Smooth muscle cell (in vitro differentiated cells): ENCODE data around the gene FRMD8. TPM values are rescaled to one million over a fixed set of nuclear protein-coding genes. Genes with fewer than 3 reads are reported as not detected.

Source experiments
- DNase-seq: peaks from one replicate; lab custom pipeline; 2025; ENCODE audit not compliant: unreplicated experiment; lab: John Stamatoyannopoulos, UW
- H2AFZ ChIP-seq: fragments of 200-600 bp; sonication (generic); 2 replicates; pipeline ENCODE4 v1.6.0; 2016; ENCODE audit warnings: antibody characterized with exemption, low read depth, mild to moderate bottlenecking
- H3F3A ChIP-seq: fragments of 200-600 bp; sonication (generic); 2 replicates; pipeline ENCODE4 v1.6.0; 2017; ENCODE audit warnings: antibody characterized with exemption, low read depth
- H3K27ac ChIP-seq: fragments of 200-600 bp; sonication (generic); 2 replicates; pipeline ENCODE4 v1.5.1; 2016; ENCODE audit warnings: low read depth, mild to moderate bottlenecking
- H3K27me3 ChIP-seq: fragments of 200-600 bp; sonication (generic); 2 replicates; pipeline ENCODE4 v1.6.1; 2016; ENCODE audit warnings: low read depth, mild to moderate bottlenecking
- H3K36me3 ChIP-seq: fragments of 200-600 bp; sonication (generic); 2 replicates; pipeline ENCODE4 v1.5.1; 2016; ENCODE audit warnings: low read depth
- H3K4me1 ChIP-seq: fragments of 200-600 bp; sonication (generic); 2 replicates; pipeline ENCODE4 v1.5.1; 2016; ENCODE audit warnings: low read depth
- H3K4me2 ChIP-seq: fragments of 200-600 bp; sonication (generic); 2 replicates; pipeline ENCODE4 v1.6.0; 2016; ENCODE audit warnings: mild to moderate bottlenecking
- H3K4me3 ChIP-seq: fragments of 200-600 bp; sonication (generic); 2 replicates; pipeline ENCODE4 v1.5.1; 2016; ENCODE audit warnings: mild to moderate bottlenecking
- H3K79me2 ChIP-seq: fragments of 200-600 bp; sonication (generic); 2 replicates; pipeline ENCODE4 v1.6.0; 2016; ENCODE audit warnings: low read depth, mild to moderate bottlenecking
- H3K9ac ChIP-seq: fragments of 200-600 bp; sonication (generic); 2 replicates; pipeline ENCODE4 v1.6.0; 2016; ENCODE audit warnings: low read depth
- H3K9me3 ChIP-seq: fragments of 200-600 bp; sonication (generic); replicated peaks from 2 replicates; pipeline ENCODE4 v1.5.1; 2016; ENCODE audit warnings: low read depth
- H4K20me1 ChIP-seq: fragments of 200-600 bp; sonication (generic); 2 replicates; pipeline ENCODE4 v1.6.0; 2016; ENCODE audit warnings: low read depth
- CTCF ChIP-seq: fragments of 200-600 bp; sonication (generic); IDR thresholded peaks from 2 replicates; pipeline ENCODE4 v1.5.1; 2017; ENCODE audit warnings: borderline replicate concordance, mild to moderate bottlenecking, antibody characterized with exemption; ENCODE audit not compliant: insufficient read depth, poor library complexity, severe bottlenecking
- WGBS: methylation state at CpG from one replicate; pipeline ENCODE4 v1.1.7; 2016; ENCODE audit warnings: low lambda C conversion rate; 5-methylcytosine and 5-hydroxymethylcytosine counted together
- polyA plus RNA-seq: library from polyadenylated mRNA; unstranded; fragments of >200 nt; fragmentation: Nextera tagmentation; extraction: Ambion mirVana; gene quantifications from 2 replicates; pipeline ENCODE4 v1.2.1, GENCODE V29; 2016
- total RNA-seq: library from RNA; depleted of rRNA; stranded (reverse); fragments of >200 nt; gene quantifications from 2 replicates; pipeline ENCODE4 v1.2.3, GENCODE V29; 2014

The FRMD8 gene
- total and polyA plus RNA-seq, 2 experiments from 2014 or later: 16.7 to 37.8 TPM

GRCh38 chr11:65452806-65453490, 66.5 kb downstream of the FRMD8 start:
- no peaks in the 10 kb centered on the region for H3K36me3 ChIP-seq
- H3F3A ChIP-seq: peaks cover 10% of the 10 kb centered on the region
- peaks cover 5% of the 10 kb centered on the region for H3K4me1 ChIP-seq
- H3K4me3 ChIP-seq: no peak overlapping the region
- DNase-seq: no peak
- 77% methylated on average over 8 of the region's 8 CpGs for WGBS
- peaks cover 24% of the 10 kb centered on the region for H3K79me2 ChIP-seq
- no peak overlapping the region for H2AFZ ChIP-seq
- no peak overlapping the region for H3K4me2 ChIP-seq
- no peak overlapping the region for H3K9ac ChIP-seq
- TF ChIP-seq CTCF: no peak
- peak overlapping the region; percentile 19 for H3K27ac ChIP-seq
- H4K20me1 ChIP-seq: no peaks in the 10 kb centered on the region
- no peaks in the 10 kb centered on the region for H3K27me3 ChIP-seq
- no peaks in the 10 kb centered on the region for H3K9me3 ChIP-seq

DNA sequence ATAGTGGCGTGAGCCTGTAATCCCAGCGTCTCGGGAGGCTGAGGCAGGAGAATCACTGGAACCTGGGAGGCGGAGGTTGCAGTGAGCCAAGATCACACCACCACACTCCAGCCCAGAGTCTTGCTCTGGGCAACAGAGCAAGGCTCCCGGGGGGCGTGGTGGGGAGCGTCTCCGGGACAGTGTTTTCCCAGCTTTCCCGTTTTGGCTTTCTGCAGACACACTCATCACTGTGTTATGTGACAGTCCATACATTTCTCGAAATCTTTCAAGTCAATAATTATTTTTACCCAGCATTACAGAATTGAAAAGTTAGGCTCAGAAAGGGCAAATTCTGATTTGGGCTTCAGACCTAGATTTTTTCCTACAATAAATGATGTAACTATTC, 67.9 kb downstream of the FRMD8 start:
- no peaks in the 10 kb centered on the region for H3K27me3 ChIP-seq
- peak overlapping the region; percentile 84 for H3K4me2 ChIP-seq
- WGBS: 53% methylated on average over 10 of the region's 10 CpGs
- peak overlapping the region; percentile 74 for H3K27ac ChIP-seq
- H3K4me3 ChIP-seq: peak overlapping the region; percentile 53
- H3K79me2 ChIP-seq: peaks cover 32% of the 10 kb centered on the region
- peak overlapping the region; percentile 46 for H3K9ac ChIP-seq
- H2AFZ ChIP-seq: no peak overlapping the region
- no peaks in the 10 kb centered on the region for H3K36me3 ChIP-seq
- no peak for DNase-seq
- peaks cover 8% of the 10 kb centered on the region for H3F3A ChIP-seq
- peaks cover 5% of the 10 kb centered on the region for H3K4me1 ChIP-seq
- no peaks in the 10 kb centered on the region for H3K9me3 ChIP-seq
- H4K20me1 ChIP-seq: no peaks in the 10 kb centered on the region
- no peak for TF ChIP-seq CTCF

GRCh38 chr11:65454696-65455456, 68.4 kb downstream of the FRMD8 start:
- DNase-seq: peak; percentile 65
- WGBS: 14% methylated on average over 46 of the region's 47 CpGs

More at GRCh38 chr11:65454696-65455456, 68.4 kb downstream of the FRMD8 start:
- H3K4me1 ChIP-seq: peaks cover 5% of the 10 kb centered on the region
- peak overlapping the region; percentile 74 for H3K27ac ChIP-seq
- H3K9me3 ChIP-seq: no peaks in the 10 kb centered on the region
- H3K9ac ChIP-seq: peak overlapping the region; percentile 67
- peaks cover 32% of the 10 kb centered on the region for H3K79me2 ChIP-seq
- peak overlapping the region; percentile 53 for H3K4me3 ChIP-seq
- peaks cover 8% of the 10 kb centered on the region for H3F3A ChIP-seq
- no peaks in the 10 kb centered on the region for H4K20me1 ChIP-seq
- H3K36me3 ChIP-seq: no peaks in the 10 kb centered on the region
- no peaks in the 10 kb centered on the region for H3K27me3 ChIP-seq
- no peak overlapping the region for H2AFZ ChIP-seq
- TF ChIP-seq CTCF: no peak
- H3K4me2 ChIP-seq: peak overlapping the region; percentile 84
